Neural cell (in vitro differentiated cells): ENCODE measurements around the gene MAGEA3.

Experiments used
- CTCF ChIP-seq: fragments of 450-650 bp; IDR thresholded peaks from 2 replicates; pipeline ENCODE4 v1.5.1; 2014; ENCODE audit warnings: antibody characterized with exemption, mild to moderate bottlenecking, moderate library complexity; ENCODE audit not compliant: poor library complexity, severe bottlenecking
- EP300 ChIP-seq: fragments of 450-650 bp; conservative IDR thresholded peaks from 2 replicates; pipeline ENCODE4 v1.6.1; 2014; ENCODE audit warnings: antibody characterized with exemption, mild to moderate bottlenecking, moderate library complexity; ENCODE audit not compliant: poor library complexity, severe bottlenecking
- EZH2 ChIP-seq: fragments of 200-600, 300-800 bp; shearing (Covaris generic), sonication (generic); IDR thresholded peaks from 2 replicates; pipeline ENCODE4 v1.6.1; 2014; ENCODE audit warnings: antibody characterized with exemption, low read length, borderline replicate concordance, mild to moderate bottlenecking; ENCODE audit not compliant: insufficient read depth, poor library complexity, severe bottlenecking
- POLR2AphosphoS5 ChIP-seq: IDR thresholded peaks from 2 replicates; pipeline ENCODE4 v1.6.1; 2012
- RAD21 ChIP-seq: fragments of 450-650 bp; conservative IDR thresholded peaks from 2 replicates; pipeline ENCODE4 v1.6.1; 2014; ENCODE audit warnings: antibody characterized with exemption, mild to moderate bottlenecking, moderate library complexity
- TAF1 ChIP-seq: IDR thresholded peaks from 2 replicates; pipeline ENCODE4 v1.6.1; 2012; ENCODE audit warnings: low read depth

- TF ChIP-seq POLR2AphosphoS5: no peak
- no peak for TF ChIP-seq CTCF
- no peak for TF ChIP-seq EZH2
- no peak for TF ChIP-seq RAD21
- no peak for TF ChIP-seq TAF1
- TF ChIP-seq EP300: no peak
These were observed 35.5 kb upstream of the MAGEA3 start for GRCh38 chrX:152663086-152663485.
